Right lobe of liver (tissue), 6 donors: Measurements from ENCODE around the gene PYGL. TPM values are rescaled to one million over a fixed set of nuclear protein-coding genes. Genes with fewer than 3 reads are reported as not detected.

Experiments used
- ATAC-seq, 4 donors: fragments of 200-7000 bp; cut with Tn5 transposase; one replicate each; pipeline ENCODE4 v1.9.1; 2020; ENCODE audit warnings: mild to moderate bottlenecking in 4 of 4, moderate library complexity in 4 of 4
- DNase-seq, 3 donors: peaks; one replicate each; pipeline ENCODE4 v3.0.0-alpha.2; 2020
- H3K27ac ChIP-seq, 3 donors: fragments of 200-600 bp; one replicate each; pipeline ENCODE4 v1.8.0; 2022
- H3K27me3 ChIP-seq, 2 donors: fragments of 200-600 bp; one replicate each; pipeline ENCODE4 v1.8.0; 2022
- H3K36me3 ChIP-seq, 4 donors: fragments of 200-600 bp; sonication (generic) in 1 of 4; one replicate each; pipeline versions ENCODE4 v1.5.1 to v1.8.0; 2017 to 2022; ENCODE audit warnings: control low read depth in 1 of 4
- H3K4me1 ChIP-seq, 4 donors: fragments of 200-600 bp; sonication (generic) in 1 of 4; one replicate each; pipeline versions ENCODE4 v1.5.1 to v1.8.0; 2017 to 2022; ENCODE audit warnings: control low read depth in 1 of 4
- H3K4me3 ChIP-seq, 3 donors: fragments of 200-600 bp; one replicate each; pipeline ENCODE4 v1.8.0; 2022
- H3K9me3 ChIP-seq, 4 donors: fragments of 200-600 bp; sonication (generic) in 1 of 4; one replicate each; pipeline versions ENCODE4 v1.5.1 to v1.8.0; 2017 to 2022; ENCODE audit warnings: control low read depth in 1 of 4
- CTCF ChIP-seq, 4 donors: fragments of 200-600 bp in 3 of 4; fragments of 450-650 bp in 1 of 4; IDR thresholded peaks; one replicate each; pipeline versions ENCODE4 v1.5.1 to v1.8.0; 2016 to 2022; ENCODE audit warnings: antibody characterized with exemption in 4 of 4, mild to moderate bottlenecking in 2 of 4
- POLR2A ChIP-seq: fragments of 450-650 bp; IDR thresholded peaks from one replicate; pipeline ENCODE4 v1.6.1; 2017; ENCODE audit warnings: antibody characterized with exemption, mild to moderate bottlenecking
- WGBS: methylation state at CpG from one replicate; pipeline ENCODE4 v1.1.6; 2018; ENCODE audit warnings: low coverage, low lambda C conversion rate; ENCODE audit not compliant: insufficient coverage; ENCODE audit errors: missing lambda C conversion rate; 5-methylcytosine and 5-hydroxymethylcytosine counted together
- intact Hi-C, 2 donors: fragments of 100-400 bp; cut with DNase I; formaldehyde crosslinking; loops; one replicate each; pipeline versions ENCODE4 v1.11.2 to v1.14.1; 2022
- total RNA-seq, 6 experiments: library from RNA; depleted of rRNA in 2 of 6; stranded (reverse); fragments of >200 nt in 2 of 6; fragmentation: NEBNext Ultra II Directional in 3 of 6; extraction: Animal tissue kit (Norgen Biotek cat#: 25700) in 3 of 6; gene quantifications; one replicate each; pipeline versions ENCODE4 v1.1.0 to v1.2.4, GENCODE V29; 2016 to 2023
- donor health status: DM: no; HTN: yes; CAD: no.
- donor health status: DM: no; HTN: no; CAD: no.
- donor health status: DM: no; HTN: no; CAD: no.
- donor health status: DM: no; HTN: yes; CAD: no.
- donor health status: DM: no; HTN: yes; CAD: no.

The PYGL gene
- total RNA-seq, 6 experiments from 2014 or later = 80.1 to 130 (median 107) TPM

GRCh38 chr14:50855558-50855957, 88.7 kb downstream of the PYGL start:
- WGBS = 82% methylated on average over 1 of the region's 1 CpG
- Histone ChIP-seq H3K36me3 (no peaks in the 10 kb centered on the region), H3K27me3 (no peaks in the 10 kb centered on the region), H3K4me1 (peaks cover 0 to 6% (median 0%) of the 10 kb centered on the region in 4 donors), H3K9me3 (no peaks in the 10 kb centered on the region), H3K4me3 (no peak overlapping the region), H3K27ac (no peak overlapping the region)
- intact Hi-C loops = no loop called here
- DNase-seq (no peak), ATAC-seq (no peak)
- no peak for TF ChIP-seq POLR2A
- no peak for TF ChIP-seq CTCF (IDR thresholded peaks at IDR 0.05)

Other genes starting within 250 kb of the PYGL start
- gene NIN, start 113.3 kb downstream of the PYGL start, total RNA-seq = 10 to 100 TPM in 1 of 6 experiments, 1 to 10 TPM in 5; 6.4 to 10.9 (median 7.5) TPM
- not detected for gene ABHD12B, start 72.4 kb downstream of the PYGL start, total RNA-seq
- gene TRIM9, start 150.6 kb upstream of the PYGL start, total RNA-seq = 1 to 10 TPM in 1 of 6 experiments, under 1 TPM in 5; 0.07 to 1.9 (median 0.32) TPM